Upper lobe of left lung (tissue), 6 donors: ENCODE measurements around the gene NAP1L1. TPM values are rescaled to one million over a fixed set of nuclear protein-coding genes. Genes with fewer than 3 reads are reported as not detected.

Source experiments
- ATAC-seq, 2 donors: fragments of 200-7000 bp; cut with Tn5 transposase; one replicate each; pipeline ENCODE4 v1.9.1; 2022; ENCODE audit warnings: mild to moderate bottlenecking in 2 of 2, moderate library complexity in 2 of 2; ENCODE audit not compliant: low FRiP score in 2 of 2
- DNase-seq, 2 donors: peaks; one replicate each; pipeline ENCODE4 v3.0.0-alpha.2; 2019 to 2020
- H3K27ac ChIP-seq, 4 donors: fragments of 200-600 bp; sonication (generic); one replicate each; pipeline ENCODE4 v1.5.1; 2016 to 2019
- H3K27me3 ChIP-seq, 4 donors: fragments of 200-600 bp; sonication (generic); one replicate each; pipeline ENCODE4 v1.5.1; 2017 to 2019
- H3K36me3 ChIP-seq, 4 donors: fragments of 200-600 bp; sonication (generic); one replicate each; pipeline ENCODE4 v1.5.1; 2016 to 2019
- H3K4me1 ChIP-seq, 4 donors: fragments of 200-600 bp; sonication (generic); one replicate each; pipeline ENCODE4 v1.5.1; 2018 to 2019
- H3K4me3 ChIP-seq, 4 donors: fragments of 200-600 bp; sonication (generic); one replicate each; pipeline ENCODE4 v1.5.1; 2017 to 2019; ENCODE audit warnings: mild to moderate bottlenecking in 2 of 4, moderate library complexity in 1 of 4
- H3K9me3 ChIP-seq, 4 donors: fragments of 200-600 bp; sonication (generic); one replicate each; pipeline ENCODE4 v1.5.1; 2018 to 2019
- EP300 ChIP-seq, 4 donors: sonication (generic); formaldehyde crosslinking; IDR thresholded peaks; one replicate each; pipeline ENCODE4 v1.5.1; 2017; ENCODE audit warnings: antibody characterized with exemption in 4 of 4, control low read depth in 2 of 4
- POLR2A ChIP-seq, 4 donors: fragments of 450-650 bp; IDR thresholded peaks; one replicate each; pipeline ENCODE4 v1.5.1; 2016 to 2017; ENCODE audit warnings: antibody characterized with exemption in 4 of 4, mild to moderate bottlenecking in 2 of 4
- POLR2AphosphoS5 ChIP-seq, 2 donors: sonication (generic); formaldehyde crosslinking; IDR thresholded peaks; one replicate each; pipeline ENCODE4 v1.5.1; 2017; ENCODE audit warnings: antibody characterized with exemption in 2 of 2
- WGBS, 2 donors: methylation state at CpG; one replicate each; pipeline ENCODE4 v1.1.5; 2017 to 2018; 5-methylcytosine and 5-hydroxymethylcytosine counted together
- total RNA-seq, 6 donors: library from RNA; depleted of rRNA in 4 of 6; stranded (reverse); fragments of >200 nt in 4 of 6; gene quantifications; one replicate each; pipeline versions ENCODE4 v1.1.0 to v1.2.1, GENCODE V29; 2016 to 2021
- TF ChIP-seq, protein P1 (sequence below), 6 experiments: fragments of 450-650 bp in 4 of 6; fragments of 200-600 bp in 2 of 6; sonication (generic) in 2 of 6; IDR thresholded peaks; one replicate each; pipeline ENCODE4 v1.5.1; 2016 to 2019; ENCODE audit warnings: antibody characterized with exemption in 6 of 6
- donor health status: DM: no; HTN: no; CAD: no; lungs with moderate emphysema.
- donor health status: DM: no; HTN: yes; CAD: no; lungs with severe emphysema.

The NAP1L1 gene
- total RNA-seq, 6 donors from 2014 or later: 245 to 595 (median 329) TPM

DNA sequence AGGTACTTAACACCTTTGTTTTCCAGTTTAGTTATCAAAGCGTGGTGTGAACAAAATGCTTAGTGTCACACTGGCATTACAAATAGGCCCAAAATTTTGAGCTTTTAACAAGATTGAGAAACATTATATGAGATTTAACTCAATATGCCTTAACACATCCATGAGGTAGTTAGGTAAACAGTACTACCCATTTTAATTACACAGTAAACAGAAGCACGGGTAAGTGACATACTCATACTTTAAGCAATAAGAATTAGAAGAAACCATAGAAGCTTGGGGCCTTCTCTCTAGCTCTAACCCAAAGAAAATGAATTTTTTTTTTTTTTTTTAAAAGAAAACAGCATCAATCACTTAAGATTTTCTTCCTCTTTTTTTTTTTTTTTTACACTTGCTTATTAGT lies 37.4 kb downstream of the NAP1L1 start:
- Histone ChIP-seq H3K4me1 (no peaks in the 10 kb centered on the region), H3K36me3 (peaks cover 0 to 76% (median 25%) of the 10 kb centered on the region in 4 donors), H3K27me3 (no peaks in the 10 kb centered on the region), H3K4me3 (no peak overlapping the region), H3K9me3 (no peaks in the 10 kb centered on the region), H3K27ac (no peak overlapping the region)
- ATAC-seq (no peak), DNase-seq (no peak)
- WGBS, 2 donors: 65 to 90% methylated on average over 2 of the region's 2 CpGs
- TF ChIP-seq POLR2AphosphoS5 (IDR thresholded peaks at IDR 0.05): no peak
- TF ChIP-seq, protein P1, sequence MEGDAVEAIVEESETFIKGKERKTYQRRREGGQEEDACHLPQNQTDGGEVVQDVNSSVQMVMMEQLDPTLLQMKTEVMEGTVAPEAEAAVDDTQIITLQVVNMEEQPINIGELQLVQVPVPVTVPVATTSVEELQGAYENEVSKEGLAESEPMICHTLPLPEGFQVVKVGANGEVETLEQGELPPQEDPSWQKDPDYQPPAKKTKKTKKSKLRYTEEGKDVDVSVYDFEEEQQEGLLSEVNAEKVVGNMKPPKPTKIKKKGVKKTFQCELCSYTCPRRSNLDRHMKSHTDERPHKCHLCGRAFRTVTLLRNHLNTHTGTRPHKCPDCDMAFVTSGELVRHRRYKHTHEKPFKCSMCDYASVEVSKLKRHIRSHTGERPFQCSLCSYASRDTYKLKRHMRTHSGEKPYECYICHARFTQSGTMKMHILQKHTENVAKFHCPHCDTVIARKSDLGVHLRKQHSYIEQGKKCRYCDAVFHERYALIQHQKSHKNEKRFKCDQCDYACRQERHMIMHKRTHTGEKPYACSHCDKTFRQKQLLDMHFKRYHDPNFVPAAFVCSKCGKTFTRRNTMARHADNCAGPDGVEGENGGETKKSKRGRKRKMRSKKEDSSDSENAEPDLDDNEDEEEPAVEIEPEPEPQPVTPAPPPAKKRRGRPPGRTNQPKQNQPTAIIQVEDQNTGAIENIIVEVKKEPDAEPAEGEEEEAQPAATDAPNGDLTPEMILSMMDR (IDR thresholded peaks at IDR 0.05): no peak
- TF ChIP-seq POLR2A (IDR thresholded peaks at IDR 0.05): no peak
- TF ChIP-seq EP300 (IDR thresholded peaks at IDR 0.05): no peak

DNA sequence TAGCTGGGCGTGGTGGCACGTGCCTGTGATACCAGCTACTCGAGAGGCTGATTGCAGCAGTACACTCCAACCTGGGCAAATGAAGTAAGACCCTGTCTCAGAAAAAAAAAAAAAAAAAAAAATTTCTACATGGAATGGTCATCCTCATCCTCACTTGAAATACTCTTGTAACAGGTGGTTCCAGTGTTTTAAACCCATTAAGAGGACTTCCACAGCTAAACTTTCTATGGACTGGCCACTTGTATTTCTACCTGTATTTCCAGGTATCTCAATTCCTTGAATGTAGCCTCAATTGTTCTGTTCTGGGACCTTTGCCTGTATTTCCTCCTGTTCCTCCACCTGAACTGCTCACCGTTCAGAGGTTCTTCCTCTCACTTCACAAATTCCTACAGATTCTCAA lies 41.1 kb downstream of the NAP1L1 start:
- WGBS, 2 donors: 88 to 91% methylated on average over 4 of the region's 4 CpGs
- no peak for ATAC-seq
- no peaks in the 10 kb centered on the region for H3K27me3 ChIP-seq
- H3K9me3 ChIP-seq: no peaks in the 10 kb centered on the region
- H3K4me3 ChIP-seq: no peak overlapping the region
- TF ChIP-seq POLR2A (IDR thresholded peaks at IDR 0.05): no peak
- TF ChIP-seq, protein P1 (IDR thresholded peaks at IDR 0.05): no peak
- TF ChIP-seq EP300 (IDR thresholded peaks at IDR 0.05): no peak
- TF ChIP-seq POLR2AphosphoS5 (IDR thresholded peaks at IDR 0.05): no peak
- no peaks in the 10 kb centered on the region for H3K4me1 ChIP-seq
- H3K36me3 ChIP-seq: peaks cover 0 to 41% (median 1%) of the 10 kb centered on the region in 4 donors
- H3K27ac ChIP-seq: no peak overlapping the region
- DNase-seq: no peak

DNA sequence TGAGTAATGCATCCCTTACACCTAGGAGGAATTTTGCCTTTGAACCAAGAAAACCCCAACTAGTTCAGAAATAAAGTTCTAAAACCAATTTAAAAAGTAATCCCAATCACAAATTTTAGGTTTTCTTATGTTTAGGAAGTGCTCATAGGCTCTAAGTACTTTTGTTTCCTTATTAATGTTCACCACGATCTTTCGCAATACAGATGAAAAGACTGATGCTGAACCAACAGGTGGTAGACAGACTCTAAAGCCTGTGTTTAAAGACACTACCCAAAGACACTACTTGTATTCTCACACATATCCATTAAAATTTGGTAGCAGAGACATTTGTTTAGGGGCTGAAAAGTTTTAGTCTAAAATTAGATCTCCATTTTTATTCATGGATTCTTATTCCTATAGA lies 42.3 kb downstream of the NAP1L1 start:
- ATAC-seq (no peak), DNase-seq (no peak)
- Histone ChIP-seq H3K27me3 (no peaks in the 10 kb centered on the region), H3K36me3 (peaks cover 0 to 30% (median 0%) of the 10 kb centered on the region in 4 donors), H3K27ac (no peak overlapping the region), H3K4me3 (no peak overlapping the region), H3K9me3 (no peaks in the 10 kb centered on the region), H3K4me1 (peaks cover 3 to 4% (median 3%) of the 10 kb centered on the region in 4 donors)
- no peak for TF ChIP-seq EP300 (IDR thresholded peaks at IDR 0.05)
- TF ChIP-seq POLR2A (IDR thresholded peaks at IDR 0.05): no peak
- no peak for TF ChIP-seq POLR2AphosphoS5 (IDR thresholded peaks at IDR 0.05)
- TF ChIP-seq, protein P1 (IDR thresholded peaks at IDR 0.05): no peak
- 72 to 74% methylated on average over 2 of the region's 2 CpGs for WGBS, 2 donors

DNA sequence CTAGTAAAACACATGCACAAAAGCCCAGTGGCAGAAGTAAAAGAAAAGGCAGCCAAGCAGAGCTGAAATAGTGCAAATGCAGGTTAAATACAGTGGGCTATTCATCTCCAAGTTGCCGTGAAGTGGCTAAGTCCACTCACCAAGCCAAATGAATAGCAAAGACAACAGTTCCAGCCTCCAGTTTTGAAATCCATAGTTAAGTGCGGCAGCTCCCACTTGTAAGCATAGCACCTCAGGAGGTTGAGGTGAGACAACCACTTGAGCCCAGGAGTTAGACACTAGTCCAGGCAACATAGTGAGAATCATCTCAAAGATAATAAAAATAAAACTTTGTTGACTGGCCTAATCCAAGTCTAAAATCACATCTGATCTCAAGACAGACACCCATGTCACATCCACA lies 43.1 kb downstream of the NAP1L1 start:
- peak in 1 of 2 donors; percentile 60 for DNase-seq
- no peak overlapping the region for H3K4me3 ChIP-seq
- 54 to 67% methylated on average over 2 of the region's 2 CpGs for WGBS, 2 donors
- no peak for TF ChIP-seq POLR2AphosphoS5 (IDR thresholded peaks at IDR 0.05)
- TF ChIP-seq POLR2A (IDR thresholded peaks at IDR 0.05): no peak
- TF ChIP-seq, protein P1 (IDR thresholded peaks at IDR 0.05): no peak
- no peak for TF ChIP-seq EP300 (IDR thresholded peaks at IDR 0.05)
- no peaks in the 10 kb centered on the region for H3K9me3 ChIP-seq
- no peak overlapping the region for H3K27ac ChIP-seq
- peaks cover 4 to 6% (median 6%) of the 10 kb centered on the region in 4 donors for H3K4me1 ChIP-seq
- no peak for ATAC-seq
- no peaks in the 10 kb centered on the region for H3K27me3 ChIP-seq
- H3K36me3 ChIP-seq: peaks cover 0 to 29% (median 0%) of the 10 kb centered on the region in 4 donors

DNA sequence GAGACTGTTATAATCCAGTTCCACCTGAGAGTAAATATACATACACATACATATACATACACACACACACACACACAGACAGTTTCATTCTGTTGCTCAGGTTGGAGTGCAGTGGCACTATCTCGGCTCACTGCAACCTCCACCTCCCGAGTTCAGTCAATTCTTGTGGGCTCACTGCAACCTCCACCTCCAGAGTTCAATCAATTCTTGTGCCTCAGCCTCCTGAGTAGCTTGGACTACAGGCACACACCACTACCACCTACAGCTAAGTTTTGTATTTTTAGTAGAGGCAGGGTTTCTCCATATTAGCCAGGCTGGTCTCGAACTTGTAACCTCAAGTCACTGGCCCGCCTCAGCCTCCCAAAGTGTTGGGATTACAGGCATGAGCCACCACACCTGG lies 44.0 kb downstream of the NAP1L1 start:
- Histone ChIP-seq H3K27me3 (no peaks in the 10 kb centered on the region), H3K9me3 (no peaks in the 10 kb centered on the region), H3K27ac (no peak overlapping the region), H3K36me3 (peaks cover 0 to 22% (median 0%) of the 10 kb centered on the region in 4 donors), H3K4me3 (no peak overlapping the region), H3K4me1 (peaks cover 4 to 6% (median 6%) of the 10 kb centered on the region in 4 donors)
- 88 to 91% methylated on average over 4 of the region's 4 CpGs for WGBS, 2 donors
- no peak for DNase-seq
- ATAC-seq: no peak
- no peak for TF ChIP-seq EP300 (IDR thresholded peaks at IDR 0.05)
- TF ChIP-seq POLR2AphosphoS5 (IDR thresholded peaks at IDR 0.05): no peak
- TF ChIP-seq, protein P1 (IDR thresholded peaks at IDR 0.05): no peak
- TF ChIP-seq POLR2A (IDR thresholded peaks at IDR 0.05): no peak
